H1 (cell line): Measurements from ENCODE around the gene ATP2B1. TPM values are rescaled to one million over a fixed set of nuclear protein-coding genes. Genes with fewer than 3 reads are reported as not detected.

Source experiments
- CTCF ChIA-PET: fragments of 300-600 bp; sonication (Branson Sonifier 250); formaldehyde crosslinking; loops from one replicate; lab custom pipeline; 2021; ENCODE audit not compliant: partially characterized antibody; lab: Charles Lee
- POLR2A ChIA-PET: fragments of 300-600 bp; sonication (Branson Sonifier 250); formaldehyde crosslinking; loops from one replicate; lab custom pipeline; 2021; ENCODE audit warnings: inconsistent platforms; ENCODE audit not compliant: partially characterized antibody; lab: Charles Lee
- DNase-seq, 2 experiments: peaks; one replicate each; pipeline versions ENCODE4 v3.0.0 to v3.0.0-alpha.2; 2010 to 2022; ENCODE audit warnings: low spot score in 2 of 2, low read depth in 1 of 2, mixed read lengths in 1 of 2
- FAIRE-seq: peaks from 2 replicates; lab custom pipeline; 2011; peaks lifted over from hg19 to GRCh38; lab: Jason Lieb, UNC
- H2AFZ ChIP-seq: 2 replicates; pipeline ENCODE4 v1.8.1; 2012; ENCODE audit warnings: low read length, inconsistent platforms
- H2AK5ac ChIP-seq: 2 replicates; pipeline ENCODE4 v1.6.1; 2013; ENCODE audit warnings: low read depth, low read length
- H2BK120ac ChIP-seq: replicated peaks from 2 replicates; pipeline ENCODE3; 2013; ENCODE audit warnings: low read depth, low read length, inconsistent platforms
- H2BK12ac ChIP-seq: 2 replicates; pipeline ENCODE4 v1.6.1; 2013; ENCODE audit warnings: low read depth, low read length
- H2BK15ac ChIP-seq: 2 replicates; pipeline ENCODE4 v1.6.1; 2013; ENCODE audit warnings: low read length
- H2BK20ac ChIP-seq: 2 replicates; pipeline ENCODE4 v1.6.1; 2013; ENCODE audit warnings: low read length
- H2BK5ac ChIP-seq: 2 replicates; pipeline ENCODE4 v1.6.1; 2013; ENCODE audit warnings: low read depth, low read length
- H3K14ac ChIP-seq: 2 replicates; pipeline ENCODE4 v1.6.1; 2013; ENCODE audit warnings: inconsistent platforms; ENCODE audit not compliant: insufficient read length
- H3K18ac ChIP-seq: 2 replicates; pipeline ENCODE4 v1.6.1; 2013; ENCODE audit warnings: low read length; ENCODE audit errors: extremely low read depth
- H3K23ac ChIP-seq: 2 replicates; pipeline ENCODE4 v1.6.1; 2013; ENCODE audit warnings: inconsistent platforms; ENCODE audit not compliant: insufficient read length
- H3K23me2 ChIP-seq: 2 replicates; pipeline ENCODE4 v1.6.1; 2013; ENCODE audit warnings: low read depth, low read length
- H3K27ac ChIP-seq: 2 replicates; pipeline ENCODE4 v1.6.1; 2011; ENCODE audit warnings: low read depth, low read length, inconsistent platforms
- H3K27me3 ChIP-seq, 4 experiments: replicated peaks in 1 of 4; 1 replicate in 1 of 4; 2 replicates in 3 of 4; pipeline versions ENCODE4 v1.6.1 to v1.8.1; 2011 to 2013; ENCODE audit warnings: low read length in 3 of 4, mild to moderate bottlenecking in 3 of 4, inconsistent platforms in 2 of 4, mixed read lengths in 2 of 4, moderate library complexity in 1 of 4; ENCODE audit not compliant: control insufficient read depth in 3 of 4, insufficient read depth in 3 of 4; ENCODE audit errors: extremely low read depth in 1 of 4
- H3K36me3 ChIP-seq, 4 experiments: 2 replicates each; pipeline versions ENCODE4 v1.6.1 to v1.8.1; 2011 to 2013; ENCODE audit warnings: mild to moderate bottlenecking in 4 of 4, low read length in 3 of 4, moderate library complexity in 2 of 4, control low read depth in 1 of 4, inconsistent platforms in 1 of 4; ENCODE audit not compliant: insufficient read depth in 4 of 4, control insufficient read depth in 2 of 4
- H3K4ac ChIP-seq: replicated peaks from 2 replicates; pipeline ENCODE3; 2013; ENCODE audit warnings: low read length, low read depth, mixed read lengths, inconsistent platforms; ENCODE audit not compliant: insufficient read length
- H3K4me1 ChIP-seq, 4 experiments: replicated peaks in 1 of 4; 1 replicate in 1 of 4; 2 replicates in 3 of 4; pipeline versions ENCODE4 v1.6.1 to v1.8.1; 2011 to 2013; ENCODE audit warnings: low read length in 3 of 4, inconsistent platforms in 2 of 4, mixed read lengths in 1 of 4; ENCODE audit not compliant: insufficient read depth in 4 of 4, control insufficient read depth in 3 of 4
- H3K4me2 ChIP-seq, 2 experiments: 2 replicates each; pipeline versions ENCODE4 v1.6.1 to v1.8.1; 2011 to 2013; ENCODE audit warnings: low read depth in 2 of 2, low read length in 2 of 2, control low read depth in 1 of 2, inconsistent platforms in 1 of 2, mild to moderate bottlenecking in 1 of 2; ENCODE audit not compliant: insufficient read depth in 1 of 2
- H3K4me3 ChIP-seq, 4 experiments: fragments of 200-600, 300-600 bp in 1 of 4; sonication (generic), shearing (Covaris generic), sonication (Bioruptor Twin) in 1 of 4; 2 replicates each; pipeline versions ENCODE4 v1.5.1 to v1.8.1; 2011 to 2016; ENCODE audit warnings: low read length in 4 of 4, low read depth in 3 of 4, control low read depth in 2 of 4, inconsistent platforms in 2 of 4, mild to moderate bottlenecking in 2 of 4, mixed read lengths in 1 of 4, moderate library complexity in 1 of 4; ENCODE audit not compliant: insufficient read depth in 2 of 4; ENCODE audit errors: extremely low read depth in 1 of 4
- H3K56ac ChIP-seq: replicated peaks from 2 replicates; pipeline ENCODE3; 2013; ENCODE audit warnings: low read depth, mild to moderate bottlenecking, mixed read lengths, low read length, inconsistent platforms; ENCODE audit not compliant: insufficient read length
- H3K79me1 ChIP-seq: 2 replicates; pipeline ENCODE4 v1.6.1; 2013; ENCODE audit warnings: low read depth, low read length, control low read depth
- H3K79me2 ChIP-seq, 2 experiments: 2 replicates each; pipeline versions ENCODE4 v1.6.1 to v1.8.1; 2012 to 2013; ENCODE audit warnings: low read length in 2 of 2, mild to moderate bottlenecking in 2 of 2, inconsistent platforms in 1 of 2; ENCODE audit not compliant: insufficient read depth in 2 of 2, control insufficient read depth in 1 of 2
- H3K9ac ChIP-seq, 4 experiments: replicated peaks in 1 of 4; 1 replicate in 1 of 4; 2 replicates in 3 of 4; pipeline versions ENCODE4 v1.6.1 to v1.8.1; 2011 to 2013; ENCODE audit warnings: low read depth in 3 of 4, low read length in 3 of 4, control low read depth in 2 of 4, mild to moderate bottlenecking in 2 of 4, moderate library complexity in 2 of 4, inconsistent platforms in 1 of 4; ENCODE audit errors: extremely low read depth in 1 of 4
- H3K9me3 ChIP-seq, 2 experiments: 2 replicates each; pipeline versions ENCODE4 v1.6.1 to v1.8.1; 2012 to 2013; ENCODE audit warnings: mild to moderate bottlenecking in 2 of 2, moderate library complexity in 2 of 2, control low read depth in 1 of 2, inconsistent platforms in 1 of 2, low read depth in 1 of 2, low read length in 1 of 2, mixed read lengths in 1 of 2; ENCODE audit not compliant: insufficient read depth in 2 of 2
- H4K20me1 ChIP-seq, 2 experiments: replicated peaks in 1 of 2; 2 replicates each; pipeline versions ENCODE3 to v1.8.1; 2011 to 2013; ENCODE audit warnings: inconsistent platforms in 2 of 2, low read length in 2 of 2, mild to moderate bottlenecking in 1 of 2; ENCODE audit not compliant: insufficient read depth in 2 of 2, control insufficient read depth in 1 of 2
- H4K5ac ChIP-seq: 2 replicates; pipeline ENCODE4 v1.6.1; 2013; ENCODE audit warnings: low read length, low read depth, mixed read lengths, inconsistent platforms; ENCODE audit not compliant: insufficient read length
- H4K8ac ChIP-seq: 2 replicates; pipeline ENCODE4 v1.8.0; 2013; ENCODE audit warnings: mild to moderate bottlenecking, moderate library complexity, low read length, inconsistent platforms; ENCODE audit not compliant: insufficient read depth; ENCODE audit errors: extremely low read depth
- H4K91ac ChIP-seq: replicated peaks from 2 replicates; pipeline ENCODE3; 2013; ENCODE audit warnings: low read length, mixed read lengths, inconsistent platforms; ENCODE audit not compliant: insufficient read length
- ATF3 ChIP-seq: IDR thresholded peaks from 2 replicates; pipeline ENCODE4 v1.6.1; 2011; ENCODE audit warnings: low read depth, mild to moderate bottlenecking, low read length; ENCODE audit not compliant: insufficient read depth
- EP300 ChIP-seq, 2 experiments: IDR thresholded peaks; 1 replicate in 1 of 2; 2 replicates in 1 of 2; pipeline ENCODE4 v1.6.1; 2011 to 2012; ENCODE audit warnings: low read depth in 2 of 2, low read length in 2 of 2, mild to moderate bottlenecking in 2 of 2, borderline replicate concordance in 1 of 2, inconsistent platforms in 1 of 2, moderate library complexity in 1 of 2
- FOSL1 ChIP-seq: IDR thresholded peaks from 2 replicates; pipeline ENCODE4 v1.6.1; 2011; ENCODE audit warnings: mild to moderate bottlenecking, low read depth, low read length, moderate library complexity; ENCODE audit not compliant: insufficient read depth
- MAFK ChIP-seq: IDR thresholded peaks from 2 replicates; pipeline ENCODE4 v1.6.1; 2012; ENCODE audit warnings: low read depth, mild to moderate bottlenecking, improper control_type of control experiment, low read length
- PHF8 ChIP-seq: fragments of 200-600 bp; sonication (generic); conservative IDR thresholded peaks from 2 replicates; pipeline ENCODE4 v1.7.1; 2012; ENCODE audit warnings: low read depth, mild to moderate bottlenecking, inconsistent platforms, low read length, moderate library complexity
- RFX5 ChIP-seq: IDR thresholded peaks from 2 replicates; pipeline ENCODE4 v1.6.1; 2011; ENCODE audit warnings: low read depth, low read length, improper control_type of control experiment, borderline replicate concordance
- SIX5 ChIP-seq: IDR thresholded peaks from 2 replicates; pipeline ENCODE4 v1.6.1; 2011; ENCODE audit warnings: mild to moderate bottlenecking, low read depth, low read length
- TCF12 ChIP-seq: IDR thresholded peaks from 2 replicates; pipeline ENCODE4 v1.6.1; 2011; ENCODE audit warnings: low read depth, mild to moderate bottlenecking, low read length
- USF2 ChIP-seq: IDR thresholded peaks from 2 replicates; pipeline ENCODE4 v1.6.1; 2011; ENCODE audit warnings: low read length, improper control_type of control experiment
- WGBS, 2 experiments: shearing (Covaris generic) in 1 of 2; methylation state at CpG; one replicate each; pipeline versions ENCODE4 v1.1.6 to v1.1.7; 2013 to 2015; ENCODE audit warnings: low lambda C conversion rate in 2 of 2, mixed read lengths in 2 of 2, inconsistent platforms in 1 of 2, low coverage in 1 of 2, missing lambda C conversion rate in 1 of 2; ENCODE audit not compliant: insufficient replicate concordance in 2 of 2, insufficient coverage in 1 of 2, insufficient read length in 1 of 2; ENCODE audit errors: extremely low coverage in 1 of 2, missing lambda C conversion rate in 1 of 2; 5-methylcytosine and 5-hydroxymethylcytosine counted together
- polyA plus RNA-seq, 7 experiments: library from polyadenylated mRNA; depleted of rRNA in 3 of 7; stranded (reverse) in 5 of 7; unstranded in 2 of 7; fragments of >200 nt in 5 of 7; fragments of 200-250 nt in 2 of 7; gene quantifications; 1 replicate in 5 of 7; 2 replicates in 1 of 7; 4 replicates in 1 of 7; pipeline versions ENCODE4 v1.2.1 to v1.2.3, GENCODE V29; 2011 to 2013; ENCODE audit warnings: missing spikeins in 2 of 7, mixed read lengths in 2 of 7
- total RNA-seq: library from RNA; stranded (reverse); fragmentation: NEBNext Ultra II Directional; extraction: Animal tissue kit (Norgen Biotek cat#: 25700); gene quantifications from 2 replicates; pipeline ENCODE4 v1.2.1, GENCODE V29; 2021

The ATP2B1 gene
- total and polyA plus RNA-seq, 2 of the 8 experiments (the other 6 are each of a cell fraction or from before 2014, with no cell fraction given): 4.3 to 32.0 TPM

GRCh38 chr12:89650239-89650638 lies 58.4 kb downstream of the ATP2B1 start:
- H3K23me2 ChIP-seq: no peaks in the 10 kb centered on the region
- H2BK120ac ChIP-seq: no peak overlapping the region
- ChIA-PET CTCF (no interaction called here), POLR2A (interaction anchor here (0.9 kb wide), 1 partner anchor 245 kb away, joined by 3 read pairs; no protein-coding TSS in a partner anchor)
- no peak for FAIRE-seq
- no peak overlapping the region for H2AK5ac ChIP-seq
- H3K4me3 ChIP-seq: no peak overlapping the region
- H2BK12ac ChIP-seq: no peak overlapping the region
- 90% methylated on average over 2 of the region's 2 CpGs; no CpG with 5 or more reads in 1 of the 2 experiments for WGBS, 2 experiments
- H3K79me2 ChIP-seq: no peaks in the 10 kb centered on the region
- no peaks in the 10 kb centered on the region for H3K27me3 ChIP-seq
- H3K14ac ChIP-seq: no peak overlapping the region
- no peaks in the 10 kb centered on the region for H4K20me1 ChIP-seq
- no peak overlapping the region for H4K8ac ChIP-seq
- H3K4me1 ChIP-seq: peaks cover 0 to 3% (median 0%) of the 10 kb centered on the region in 4 experiments; a peak in 3 of 7 replicates
- H4K91ac ChIP-seq: no peak overlapping the region
- H3K36me3 ChIP-seq: no peaks in the 10 kb centered on the region
- H3K9ac ChIP-seq: no peak overlapping the region
- no peak overlapping the region for H3K4ac ChIP-seq
- no peak overlapping the region for H2BK15ac ChIP-seq
- DNase-seq: no peak
- no peak overlapping the region for H3K27ac ChIP-seq
- H3K23ac ChIP-seq: no peak overlapping the region
- no peak overlapping the region for H2BK5ac ChIP-seq
- no peak overlapping the region for H3K56ac ChIP-seq
- no peak overlapping the region for H2AFZ ChIP-seq
- H4K5ac ChIP-seq: no peak overlapping the region
- no peak overlapping the region for H2BK20ac ChIP-seq
- H3K9me3 ChIP-seq: no peaks in the 10 kb centered on the region
- no peaks in the 10 kb centered on the region for H3K79me1 ChIP-seq
- no peak overlapping the region for H3K18ac ChIP-seq
- H3K4me2 ChIP-seq: no peak overlapping the region
- TF ChIP-seq FOSL1 (no peak), USF2 (no peak), EP300 (IDR thresholded peaks at IDR 0.05; ENCODE audit: borderline replicate concordance in 1 of 2, low read depth in 2 of 2, low read length in 2 of 2) (no peak), PHF8 (no peak), RFX5 (no peak), TCF12 (no peak), ATF3 (no peak), SIX5 (no peak), MAFK (no peak)
